Mammary epithelial cell (primary cell): ENCODE results near the gene ONECUT3.

Experiments used
- CTCF ChIP-seq, 2 donors: IDR thresholded peaks in 1 of 2; conservative IDR thresholded peaks in 1 of 2; 2 replicates each; pipeline ENCODE4 v1.5.1; 2011 to 2012; ENCODE audit warnings: inconsistent platforms in 2 of 2, low read length in 2 of 2, mild to moderate bottlenecking in 2 of 2, control low read depth in 1 of 2, low read depth in 1 of 2; ENCODE audit not compliant: insufficient read depth in 1 of 2; ENCODE audit errors: extremely low read depth in 1 of 2
- EZH2 ChIP-seq: IDR thresholded peaks from 2 replicates; pipeline ENCODE4 v1.6.1; 2012; ENCODE audit warnings: low read length, inconsistent platforms, borderline replicate concordance

DNA sequence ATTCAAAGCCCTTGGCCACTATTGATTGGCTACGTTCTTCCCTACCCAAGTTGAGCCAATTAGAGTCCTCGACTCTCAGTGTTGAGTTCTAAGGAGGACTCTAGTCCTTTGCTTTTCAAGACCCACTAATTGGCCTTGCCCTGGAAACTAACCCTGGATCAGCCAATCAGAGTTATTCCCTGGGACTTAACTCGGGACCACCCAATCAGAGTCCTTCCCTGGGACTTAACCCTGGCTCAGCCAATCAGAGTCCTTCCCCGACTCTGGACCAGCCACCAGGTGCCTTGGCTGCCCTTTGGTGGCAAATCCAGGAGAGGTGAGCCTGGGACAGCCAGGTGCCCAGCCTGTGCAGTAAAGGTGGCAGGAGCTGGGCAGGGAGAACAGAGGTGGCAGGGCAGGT, 30.0 kb downstream of the ONECUT3 start:
- TF ChIP-seq CTCF (conservative IDR thresholded peaks at IDR 0.05 in 1 of 2, IDR thresholded peaks at IDR 0.05 in 1 of 2; ENCODE audit: extremely low read depth in 1 of 2, insufficient read depth in 1 of 2, low read depth in 1 of 2, low read length in 2 of 2), result no peak
- no peak for TF ChIP-seq EZH2
